Suprapubic skin (tissue), 4 donors: ENCODE results near the gene TGFBR3. TPM values are rescaled to one million over a fixed set of nuclear protein-coding genes. Genes with fewer than 3 reads are reported as not detected.

Source experiments
- DNase-seq, 2 donors: peaks; one replicate each; pipeline ENCODE4 v3.0.0-alpha.2; 2019; ENCODE audit warnings: low spot score in 2 of 2
- H3K27ac ChIP-seq: fragments of 200-600 bp; sonication (generic); one replicate; pipeline ENCODE4 v1.5.1; 2019
- H3K27me3 ChIP-seq: fragments of 200-600 bp; sonication (generic); one replicate; pipeline ENCODE4 v1.5.1; 2019
- H3K36me3 ChIP-seq: fragments of 200-600 bp; sonication (generic); one replicate; pipeline ENCODE4 v1.5.1; 2019
- H3K4me1 ChIP-seq: fragments of 200-600 bp; sonication (generic); one replicate; pipeline ENCODE4 v1.5.1; 2019
- H3K4me3 ChIP-seq: fragments of 200-600 bp; sonication (generic); one replicate; pipeline ENCODE4 v1.5.1; 2019; ENCODE audit warnings: mild to moderate bottlenecking
- H3K9me3 ChIP-seq: fragments of 200-600 bp; sonication (generic); one replicate; pipeline ENCODE4 v1.5.1; 2019
- EP300 ChIP-seq: sonication (generic); formaldehyde crosslinking; IDR thresholded peaks from one replicate; pipeline ENCODE4 v1.6.1; 2017; ENCODE audit warnings: antibody characterized with exemption
- POLR2A ChIP-seq, 2 donors: fragments of 450-650 bp; IDR thresholded peaks; one replicate each; pipeline ENCODE4 v1.6.1; 2017; ENCODE audit warnings: antibody characterized with exemption in 2 of 2, mild to moderate bottlenecking in 2 of 2, moderate library complexity in 2 of 2
- POLR2AphosphoS5 ChIP-seq, 3 donors: sonication (generic); formaldehyde crosslinking; IDR thresholded peaks; one replicate each; pipeline ENCODE4 v1.6.1; 2017; ENCODE audit warnings: antibody characterized with exemption in 3 of 3
- WGBS: methylation state at CpG from one replicate; pipeline ENCODE4 v1.1.5; 2018; 5-methylcytosine and 5-hydroxymethylcytosine counted together
- total RNA-seq, 4 donors: library from RNA; depleted of rRNA; stranded (reverse); fragments of >200 nt; gene quantifications; one replicate each; pipeline ENCODE4 v1.1.0, GENCODE V29; 2016
- TF ChIP-seq, protein P1 (sequence below), 2 donors: fragments of 200-600 bp in 1 of 2; fragments of 450-650 bp in 1 of 2; sonication (generic) in 1 of 2; IDR thresholded peaks; one replicate each; pipeline ENCODE4 v1.5.1; 2016 to 2019; ENCODE audit warnings: antibody characterized with exemption in 2 of 2, mild to moderate bottlenecking in 1 of 2, moderate library complexity in 1 of 2

Gene TGFBR3
- total RNA-seq, 4 donors from 2014 or later: 91.3 to 131 (median 114) TPM

DNA sequence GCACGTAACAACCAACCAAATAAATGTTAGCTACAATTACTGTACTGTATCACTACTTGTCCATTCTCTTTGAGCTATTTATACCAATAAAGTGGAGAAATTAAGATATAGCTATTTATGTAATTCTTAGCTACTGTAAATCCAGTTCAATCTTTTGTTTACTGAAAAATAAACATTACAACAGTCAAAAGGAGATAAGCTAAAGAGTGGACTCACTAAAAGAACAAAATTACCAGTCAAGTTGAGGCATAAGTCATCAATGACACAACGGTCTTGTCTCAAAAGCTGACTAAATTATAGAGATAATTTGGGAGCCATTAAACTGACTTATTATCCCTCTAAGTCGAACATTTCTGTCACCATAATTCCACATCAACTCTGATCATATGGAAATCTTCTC lies 22.5 kb downstream of the TGFBR3 start:
- TF ChIP-seq EP300 (no peak), POLR2A (IDR thresholded peaks at IDR 0.05) (no peak), POLR2AphosphoS5 (IDR thresholded peaks at IDR 0.05) (no peak)
- TF ChIP-seq, protein P1, sequence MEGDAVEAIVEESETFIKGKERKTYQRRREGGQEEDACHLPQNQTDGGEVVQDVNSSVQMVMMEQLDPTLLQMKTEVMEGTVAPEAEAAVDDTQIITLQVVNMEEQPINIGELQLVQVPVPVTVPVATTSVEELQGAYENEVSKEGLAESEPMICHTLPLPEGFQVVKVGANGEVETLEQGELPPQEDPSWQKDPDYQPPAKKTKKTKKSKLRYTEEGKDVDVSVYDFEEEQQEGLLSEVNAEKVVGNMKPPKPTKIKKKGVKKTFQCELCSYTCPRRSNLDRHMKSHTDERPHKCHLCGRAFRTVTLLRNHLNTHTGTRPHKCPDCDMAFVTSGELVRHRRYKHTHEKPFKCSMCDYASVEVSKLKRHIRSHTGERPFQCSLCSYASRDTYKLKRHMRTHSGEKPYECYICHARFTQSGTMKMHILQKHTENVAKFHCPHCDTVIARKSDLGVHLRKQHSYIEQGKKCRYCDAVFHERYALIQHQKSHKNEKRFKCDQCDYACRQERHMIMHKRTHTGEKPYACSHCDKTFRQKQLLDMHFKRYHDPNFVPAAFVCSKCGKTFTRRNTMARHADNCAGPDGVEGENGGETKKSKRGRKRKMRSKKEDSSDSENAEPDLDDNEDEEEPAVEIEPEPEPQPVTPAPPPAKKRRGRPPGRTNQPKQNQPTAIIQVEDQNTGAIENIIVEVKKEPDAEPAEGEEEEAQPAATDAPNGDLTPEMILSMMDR (IDR thresholded peaks at IDR 0.05): no peak
- 37% methylated on average over 3 of the region's 3 CpGs for WGBS
- H3K9me3 ChIP-seq: no peaks in the 10 kb centered on the region
- H3K4me1 ChIP-seq: peaks cover 52% of the 10 kb centered on the region
- no peaks in the 10 kb centered on the region for H3K27me3 ChIP-seq
- no peak overlapping the region for H3K27ac ChIP-seq
- no peak for DNase-seq
- no peaks in the 10 kb centered on the region for H3K36me3 ChIP-seq
- H3K4me3 ChIP-seq: no peak overlapping the region

DNA sequence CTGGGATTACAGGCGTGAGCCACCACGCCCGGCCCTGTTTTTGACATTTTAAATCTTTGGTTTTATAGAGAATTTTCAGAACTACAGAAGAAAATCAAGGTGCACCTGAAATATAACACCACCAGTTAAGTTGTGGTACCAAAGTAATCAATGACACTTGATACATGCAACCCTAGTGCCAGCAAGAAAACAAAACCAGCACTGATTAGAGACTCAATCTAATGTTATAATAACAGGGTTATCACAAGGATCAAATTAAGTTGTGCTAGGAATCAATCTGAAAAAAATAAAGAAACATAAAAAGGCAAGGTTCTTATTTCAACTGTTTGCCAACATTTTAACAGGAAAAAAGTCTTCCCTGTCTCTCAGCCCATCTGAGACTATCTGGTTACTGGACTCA lies 23.8 kb downstream of the TGFBR3 start:
- peaks cover 43% of the 10 kb centered on the region for H3K4me1 ChIP-seq
- H3K36me3 ChIP-seq: no peaks in the 10 kb centered on the region
- no peak for TF ChIP-seq EP300
- TF ChIP-seq, protein P1 (IDR thresholded peaks at IDR 0.05): no peak
- no peak for TF ChIP-seq POLR2A (IDR thresholded peaks at IDR 0.05)
- no peak for TF ChIP-seq POLR2AphosphoS5 (IDR thresholded peaks at IDR 0.05)
- H3K4me3 ChIP-seq: no peak overlapping the region
- no peak overlapping the region for H3K27ac ChIP-seq
- no peaks in the 10 kb centered on the region for H3K9me3 ChIP-seq
- 84% methylated on average over 3 of the region's 3 CpGs for WGBS
- no peak for DNase-seq
- H3K27me3 ChIP-seq: no peaks in the 10 kb centered on the region

DNA sequence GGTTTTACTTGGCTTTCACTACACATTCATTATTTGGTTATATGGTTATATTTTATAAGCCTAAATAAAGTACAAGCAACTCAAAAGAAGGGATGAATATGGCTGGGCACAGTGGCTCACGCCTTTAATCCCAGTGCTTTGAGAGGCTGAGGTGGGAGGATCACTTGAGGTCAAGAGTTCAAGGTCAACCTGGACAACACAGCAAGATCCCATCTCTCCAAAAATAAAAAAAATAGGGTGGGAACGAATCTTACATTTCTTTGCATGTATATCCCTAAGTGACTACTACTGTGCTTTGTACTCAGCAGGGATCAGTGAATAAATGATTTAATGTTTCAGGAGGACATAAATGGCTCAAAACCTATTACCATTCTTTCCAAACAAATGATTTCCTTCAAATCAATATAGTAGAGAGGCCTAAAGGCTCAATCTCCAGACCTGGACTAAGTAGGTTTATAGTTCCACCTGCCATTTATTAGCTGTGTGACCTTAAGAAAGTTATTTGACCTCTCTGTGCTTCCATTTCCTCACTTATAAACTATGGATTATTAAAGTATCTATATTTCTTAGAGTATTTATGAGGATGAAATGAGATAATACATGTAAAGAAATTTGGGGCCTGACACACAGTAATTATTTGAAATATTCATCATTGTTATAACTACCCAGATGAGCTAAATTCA lies 28.3 kb downstream of the TGFBR3 start:
- no peak for DNase-seq
- Histone ChIP-seq H3K4me3 (no peak overlapping the region), H3K27ac (no peak overlapping the region), H3K9me3 (no peaks in the 10 kb centered on the region), H3K4me1 (peaks cover 17% of the 10 kb centered on the region), H3K36me3 (no peaks in the 10 kb centered on the region), H3K27me3 (no peaks in the 10 kb centered on the region)
- TF ChIP-seq EP300 (no peak), POLR2AphosphoS5 (IDR thresholded peaks at IDR 0.05) (no peak), POLR2A (IDR thresholded peaks at IDR 0.05) (no peak)
- TF ChIP-seq, protein P1 (IDR thresholded peaks at IDR 0.05): no peak
- WGBS: 92% methylated on average over 2 of the region's 2 CpGs

DNA sequence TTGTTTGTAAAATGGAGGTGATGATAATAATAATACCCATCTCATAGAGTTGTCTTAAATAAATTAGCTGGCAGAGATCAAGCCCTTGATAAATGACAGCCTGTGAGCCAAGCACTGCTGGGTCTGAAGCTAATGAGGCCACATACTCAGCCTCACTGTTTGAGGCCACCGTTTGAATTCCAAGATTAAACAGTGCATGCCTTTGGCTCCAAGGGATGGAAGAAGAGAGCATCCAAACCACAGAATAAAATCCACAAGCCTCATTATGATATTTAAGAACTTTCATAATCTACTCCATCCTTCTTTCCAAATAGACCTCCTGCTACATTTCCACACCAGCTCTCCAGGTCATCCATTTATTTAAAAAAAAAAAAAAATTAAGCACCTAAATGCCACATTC lies 29.0 kb downstream of the TGFBR3 start:
- H3K27me3 ChIP-seq: no peaks in the 10 kb centered on the region
- TF ChIP-seq POLR2AphosphoS5 (IDR thresholded peaks at IDR 0.05): no peak
- no peak for TF ChIP-seq POLR2A (IDR thresholded peaks at IDR 0.05)
- TF ChIP-seq EP300: no peak
- TF ChIP-seq, protein P1 (IDR thresholded peaks at IDR 0.05): no peak
- WGBS: 32% methylated on average over 1 of the region's 1 CpG
- no peaks in the 10 kb centered on the region for H3K9me3 ChIP-seq
- H3K27ac ChIP-seq: no peak overlapping the region
- H3K36me3 ChIP-seq: no peaks in the 10 kb centered on the region
- no peak overlapping the region for H3K4me3 ChIP-seq
- H3K4me1 ChIP-seq: peaks cover 17% of the 10 kb centered on the region
- DNase-seq: no peak

DNA sequence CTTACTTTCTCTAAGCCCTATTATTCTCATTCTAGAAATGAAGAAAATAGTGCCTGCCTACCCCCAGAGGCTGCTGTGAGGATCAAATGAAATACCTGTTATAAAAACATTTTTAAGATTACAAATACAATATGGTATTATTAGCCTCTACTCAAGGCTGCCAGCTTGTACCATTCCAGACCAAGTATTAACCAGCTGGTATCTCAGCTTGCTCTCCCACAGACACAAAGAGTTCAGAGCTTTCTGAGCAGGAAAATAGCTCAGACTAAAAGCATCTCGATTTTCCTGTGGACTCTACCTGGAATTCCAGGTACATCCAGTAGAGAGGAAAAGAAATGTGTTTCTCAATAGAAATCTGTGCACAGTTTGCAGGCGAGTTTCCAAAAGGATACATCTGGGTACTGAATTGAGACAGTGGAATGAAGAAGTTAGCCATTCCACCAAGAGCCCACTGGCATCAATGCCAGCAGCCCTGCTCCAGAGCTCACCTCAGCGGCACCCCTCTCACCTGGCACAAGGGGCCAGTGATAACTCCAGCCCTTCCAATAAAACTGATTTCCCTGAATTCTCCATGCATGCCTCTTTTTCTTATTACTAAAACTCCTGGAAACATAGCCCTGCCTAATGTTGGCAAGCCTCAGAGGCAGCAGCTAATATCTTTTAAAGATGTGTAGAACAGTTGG lies 31.0 kb downstream of the TGFBR3 start:
- H3K36me3 ChIP-seq: no peaks in the 10 kb centered on the region
- TF ChIP-seq EP300 (no peak), POLR2AphosphoS5 (IDR thresholded peaks at IDR 0.05) (no peak), POLR2A (IDR thresholded peaks at IDR 0.05) (no peak)
- TF ChIP-seq, protein P1 (IDR thresholded peaks at IDR 0.05): no peak
- H3K4me3 ChIP-seq: no peak overlapping the region
- 51% methylated on average over 3 of the region's 3 CpGs for WGBS
- no peak overlapping the region for H3K27ac ChIP-seq
- no peaks in the 10 kb centered on the region for H3K9me3 ChIP-seq
- no peak for DNase-seq
- H3K4me1 ChIP-seq: peaks cover 25% of the 10 kb centered on the region
- no peaks in the 10 kb centered on the region for H3K27me3 ChIP-seq
